HepG2 (cell line): ENCODE results near the gene TBC1D16. TPM values are rescaled to one million over a fixed set of nuclear protein-coding genes. Genes with fewer than 3 reads are reported as not detected.

Source experiments
- AKNA ChIP-seq: sonication (generic); formaldehyde crosslinking; IDR thresholded peaks from 2 replicates; pipeline ENCODE4 v1.4.0; 2020; ENCODE audit warnings: missing genetic modification reagents, borderline replicate concordance
- ARHGAP35 ChIP-seq: sonication (generic); formaldehyde crosslinking; IDR thresholded peaks from 2 replicates; pipeline ENCODE4 v1.9.0; 2022; ENCODE audit warnings: mild to moderate bottlenecking, inconsistent platforms, moderate library complexity, missing genetic modification reagents, borderline replicate concordance
- CEBPG ChIP-seq: IDR thresholded peaks from 2 replicates; pipeline ENCODE4 v1.6.1; 2016
- CENPT ChIP-seq: sonication (generic); formaldehyde crosslinking; IDR thresholded peaks from 2 replicates; pipeline ENCODE4 v1.8.0; 2022; ENCODE audit warnings: low read depth, mild to moderate bottlenecking, moderate library complexity, missing genetic modification reagents
- GATAD2A ChIP-seq: IDR thresholded peaks from 2 replicates; pipeline ENCODE4 v1.6.1; 2016
- HMG20B ChIP-seq: conservative IDR thresholded peaks from 2 replicates; pipeline ENCODE4 v1.6.1; 2016; ENCODE audit warnings: missing genetic modification reagents, missing compliant biosample characterization
- KMT2A ChIP-seq: sonication (generic); formaldehyde crosslinking; IDR thresholded peaks from 2 replicates; pipeline ENCODE4 v1.4.0; 2020; ENCODE audit warnings: missing genetic modification reagents
- PBX3 ChIP-seq: sonication (generic); formaldehyde crosslinking; IDR thresholded peaks from 2 replicates; pipeline ENCODE4 v1.8.1; 2023; ENCODE audit warnings: missing genetic modification reagents, inconsistent platforms, borderline replicate concordance
- PHF5A ChIP-seq: IDR thresholded peaks from one replicate; pipeline ENCODE4 v1.6.1; 2018; ENCODE audit warnings: low read depth, missing genetic modification reagents; ENCODE audit not compliant: unreplicated experiment
- POLR2A ChIP-seq, 2 experiments: IDR thresholded peaks; 2 replicates each; pipeline ENCODE4 v1.6.1; 2011; ENCODE audit warnings: low read depth in 2 of 2, low read length in 2 of 2, mild to moderate bottlenecking in 1 of 2, moderate library complexity in 1 of 2; ENCODE audit not compliant: insufficient read depth in 1 of 2
- PRDM4 ChIP-seq: sonication (generic); formaldehyde crosslinking; IDR thresholded peaks from 2 replicates; pipeline ENCODE4 v1.9.0; 2021; ENCODE audit warnings: missing genetic modification reagents, borderline replicate concordance
- PTBP1 ChIP-seq: fragments of 200-400 bp; formaldehyde crosslinking; IDR thresholded peaks from 2 replicates; pipeline ENCODE4 v1.6.1; 2018; ENCODE audit warnings: low read length, low read depth; ENCODE audit not compliant: poor library complexity, severe bottlenecking
- RAD21 ChIP-seq: fragments of 450-650 bp; formaldehyde crosslinking; IDR thresholded peaks from 2 replicates; pipeline ENCODE4 v1.5.0; 2020; ENCODE audit warnings: mild to moderate bottlenecking
- TOPORS ChIP-seq: sonication (generic); formaldehyde crosslinking; IDR thresholded peaks from 2 replicates; pipeline ENCODE4 v1.8.0; 2023; ENCODE audit warnings: mild to moderate bottlenecking, missing genetic modification reagents
- ZFP82 ChIP-seq: sonication (generic); formaldehyde crosslinking; IDR thresholded peaks from 2 replicates; pipeline ENCODE4 v1.5.1; 2020; ENCODE audit warnings: mild to moderate bottlenecking, missing genetic modification reagents, borderline replicate concordance
- ZFX ChIP-seq: sonication (generic); formaldehyde crosslinking; IDR thresholded peaks from 2 replicates; pipeline ENCODE4 v1.4.0; 2020; ENCODE audit warnings: mild to moderate bottlenecking, low read depth, missing genetic modification reagents, moderate library complexity
- ZNF121 ChIP-seq: sonication (generic); formaldehyde crosslinking; IDR thresholded peaks from 2 replicates; pipeline ENCODE4 v1.5.0; 2020; ENCODE audit warnings: mild to moderate bottlenecking, missing genetic modification reagents
- ZNF260 ChIP-seq: sonication (generic); formaldehyde crosslinking; IDR thresholded peaks from 2 replicates; pipeline ENCODE4 v1.4.0; 2020; ENCODE audit warnings: missing genetic modification reagents, low read depth, mild to moderate bottlenecking, borderline replicate concordance
- ZNF383 ChIP-seq: sonication (generic); formaldehyde crosslinking; IDR thresholded peaks from 2 replicates; pipeline ENCODE4 v1.4.0; 2020; ENCODE audit warnings: missing genetic modification reagents, mild to moderate bottlenecking, borderline replicate concordance
- ZNF597 ChIP-seq: sonication (generic); formaldehyde crosslinking; IDR thresholded peaks from 2 replicates; pipeline ENCODE4 v1.5.0; 2020; ENCODE audit warnings: missing genetic modification reagents
- polyA plus RNA-seq, 8 experiments: library from polyadenylated mRNA; depleted of rRNA in 3 of 8; stranded (reverse) in 7 of 8; unstranded in 1 of 8; fragments of >200 nt; fragmentation: Illumina TruSeq in 4 of 8; extraction: Trizol in 4 of 8; gene quantifications; 2 replicates each; pipeline versions ENCODE4 v1.2.1 to v1.2.3, GENCODE V29; 2011 to 2016; ENCODE audit warnings: low read depth in 4 of 8, missing spikeins in 1 of 8, mixed read lengths in 1 of 8; ENCODE audit not compliant: insufficient read depth in 1 of 8
- total RNA-seq, 5 experiments: library from RNA; depleted of rRNA; stranded (reverse); fragments of >200 nt; fragmentation: Illumina TruSeq; extraction: Trizol; gene quantifications; 2 replicates each; pipeline ENCODE4 v1.2.3, GENCODE V29; 2016; ENCODE audit warnings: low read depth in 1 of 5

Gene TBC1D16
- total and polyA plus RNA-seq, 2 of the 13 experiments (the other 11 are each of a cell fraction or from before 2014, with no cell fraction given) = 14.9 to 24.9 TPM

GRCh38 chr17:79987187-79987934, 48.3 kb downstream of the TBC1D16 start (continued):
- TF ChIP-seq PTBP1 (no peak), POLR2A (IDR thresholded peaks at IDR 0.05; ENCODE audit: insufficient read depth in 1 of 2, low read depth in 2 of 2, low read length in 2 of 2) (no peak), PHF5A (no peak), HMG20B (CRISPR knock-in tag) (no peak), PRDM4 (CRISPR knock-in tag) (no peak), ARHGAP35 (CRISPR knock-in tag) (no peak), TOPORS (CRISPR knock-in tag) (no peak), ZNF121 (peak; percentile 100), CENPT (CRISPR knock-in tag) (no peak), ZNF383 (no peak), CEBPG (CRISPR knock-in tag) (no peak), GATAD2A (no peak), ZNF260 (CRISPR knock-in tag) (no peak), ZFX (CRISPR knock-in tag) (no peak), RAD21 (CRISPR knock-in tag) (no peak), PBX3 (no peak), ZNF597 (no peak), ZFP82 (CRISPR knock-in tag) (0 out of 2 replicates have a peak, but pooled peaks have one; percentile 34), AKNA (CRISPR knock-in tag) (peak; percentile 22; the same call in 1 of the 2 replicates), KMT2A (CRISPR knock-in tag) (no peak)
